DOHH2 (cell line): ENCODE results near the gene KRTAP17-1.

Source experiments
- CTCF ChIP-seq: fragments of 200-600 bp; sonication (generic); IDR thresholded peaks from one replicate; pipeline ENCODE4 v1.5.1; 2014; ENCODE audit warnings: antibody characterized with exemption, mild to moderate bottlenecking, low read depth, low read length; ENCODE audit not compliant: poor library complexity, severe bottlenecking
- EZH2phosphoT487 ChIP-seq: fragments of 200-600 bp; sonication (generic); IDR thresholded peaks from 2 replicates; pipeline ENCODE4 v1.6.1; 2017; ENCODE audit warnings: borderline replicate concordance, mild to moderate bottlenecking, antibody characterized with exemption, low read length, moderate library complexity, mixed read lengths

GRCh38 chr17:41363881-41364280 is 48.4 kb upstream of the KRTAP17-1 start:
- TF ChIP-seq CTCF (no peak), EZH2phosphoT487 (no peak)
